Body of pancreas (tissue), 4 donors: ENCODE results near the gene STEAP1B.
"Not testable (repeated sequence)": the region's sequence is repeated elsewhere in the genome, so short reads cannot be mapped to it uniquely, and the experiment has no call there.

Experiments used
- POLR2A ChIP-seq, 3 donors: fragments of 450-650 bp; IDR thresholded peaks; one replicate each; pipeline ENCODE4 v1.6.1; 2016; ENCODE audit warnings: antibody characterized with exemption in 3 of 3, mild to moderate bottlenecking in 2 of 3
- TF ChIP-seq, protein P1 (sequence below), 7 experiments: fragments of 450-650 bp in 4 of 7; fragments of 200-600 bp in 3 of 7; sonication (generic) in 3 of 7; IDR thresholded peaks; one replicate each; pipeline ENCODE4 v1.5.1; 2016 to 2019; ENCODE audit warnings: antibody characterized with exemption in 7 of 7

DNA sequence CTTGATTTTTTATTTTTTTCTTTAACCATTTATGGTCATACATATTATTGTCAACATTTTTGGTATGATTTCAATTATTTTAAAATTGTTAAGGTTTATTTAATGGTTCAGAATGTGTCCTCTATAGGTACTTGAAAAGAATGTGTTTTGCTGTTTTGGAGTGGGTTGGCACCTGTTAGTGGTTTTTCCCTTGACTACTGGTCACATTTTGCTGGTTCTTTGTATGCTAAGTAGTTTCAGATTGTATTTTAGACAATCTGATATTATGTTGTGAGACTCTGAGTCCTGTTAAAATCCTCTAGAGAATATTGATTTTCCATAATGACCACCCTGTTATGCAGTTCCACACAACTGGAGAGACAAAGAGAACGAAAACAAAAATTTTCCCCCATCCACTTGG lies 15.0 kb upstream of the STEAP1B start:
- TF ChIP-seq, protein P1, sequence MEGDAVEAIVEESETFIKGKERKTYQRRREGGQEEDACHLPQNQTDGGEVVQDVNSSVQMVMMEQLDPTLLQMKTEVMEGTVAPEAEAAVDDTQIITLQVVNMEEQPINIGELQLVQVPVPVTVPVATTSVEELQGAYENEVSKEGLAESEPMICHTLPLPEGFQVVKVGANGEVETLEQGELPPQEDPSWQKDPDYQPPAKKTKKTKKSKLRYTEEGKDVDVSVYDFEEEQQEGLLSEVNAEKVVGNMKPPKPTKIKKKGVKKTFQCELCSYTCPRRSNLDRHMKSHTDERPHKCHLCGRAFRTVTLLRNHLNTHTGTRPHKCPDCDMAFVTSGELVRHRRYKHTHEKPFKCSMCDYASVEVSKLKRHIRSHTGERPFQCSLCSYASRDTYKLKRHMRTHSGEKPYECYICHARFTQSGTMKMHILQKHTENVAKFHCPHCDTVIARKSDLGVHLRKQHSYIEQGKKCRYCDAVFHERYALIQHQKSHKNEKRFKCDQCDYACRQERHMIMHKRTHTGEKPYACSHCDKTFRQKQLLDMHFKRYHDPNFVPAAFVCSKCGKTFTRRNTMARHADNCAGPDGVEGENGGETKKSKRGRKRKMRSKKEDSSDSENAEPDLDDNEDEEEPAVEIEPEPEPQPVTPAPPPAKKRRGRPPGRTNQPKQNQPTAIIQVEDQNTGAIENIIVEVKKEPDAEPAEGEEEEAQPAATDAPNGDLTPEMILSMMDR (IDR thresholded peaks at IDR 0.05) = not testable (repeated sequence)
- not testable (repeated sequence) for TF ChIP-seq POLR2A (IDR thresholded peaks at IDR 0.05)
